Neural crest cell (in vitro differentiated cells): ENCODE results near the gene CLCNKA. TPM values are rescaled to one million over a fixed set of nuclear protein-coding genes. Genes with fewer than 3 reads are reported as not detected.

ENCODE experiments used
- DNase-seq: peaks from one replicate; pipeline ENCODE4 v3.0.0; 2021; ENCODE audit warnings: low read depth, mixed read lengths, low spot score
- H3K27ac Mint-ChIP-seq: one replicate; pipeline ENCODE4 v1.8.0; 2021; ENCODE audit warnings: mild to moderate bottlenecking, mixed read lengths; ENCODE audit not compliant: unreplicated experiment
- H3K27me3 Mint-ChIP-seq: 2 replicates; pipeline ENCODE4 v1.8.0; 2021; ENCODE audit warnings: low read depth, mild to moderate bottlenecking, mixed read lengths
- H3K36me3 Mint-ChIP-seq: 2 replicates; pipeline ENCODE4 v1.8.0; 2021; ENCODE audit warnings: low read depth, mild to moderate bottlenecking, mixed read lengths
- H3K4me1 Mint-ChIP-seq: 2 replicates; pipeline ENCODE4 v1.8.0; 2021; ENCODE audit warnings: mixed read lengths
- H3K4me3 Mint-ChIP-seq: one replicate; pipeline ENCODE4 v1.8.0; 2021; ENCODE audit warnings: mild to moderate bottlenecking, mixed read lengths
- H3K9me3 Mint-ChIP-seq: 2 replicates; pipeline ENCODE4 v1.8.0; 2021; ENCODE audit warnings: mixed read lengths
- CTCF ChIP-seq: fragments of 200-600 bp; sonication (generic); conservative IDR thresholded peaks from 2 replicates; pipeline ENCODE4 v1.5.0; 2021; ENCODE audit warnings: antibody characterized with exemption, mild to moderate bottlenecking
- total RNA-seq: library from RNA; stranded (reverse); gene quantifications from 2 replicates; pipeline ENCODE4 v1.2.1, GENCODE V29; 2021

Gene CLCNKA
- total RNA-seq, 1 donor from 2014 or later, result not detected

DNA sequence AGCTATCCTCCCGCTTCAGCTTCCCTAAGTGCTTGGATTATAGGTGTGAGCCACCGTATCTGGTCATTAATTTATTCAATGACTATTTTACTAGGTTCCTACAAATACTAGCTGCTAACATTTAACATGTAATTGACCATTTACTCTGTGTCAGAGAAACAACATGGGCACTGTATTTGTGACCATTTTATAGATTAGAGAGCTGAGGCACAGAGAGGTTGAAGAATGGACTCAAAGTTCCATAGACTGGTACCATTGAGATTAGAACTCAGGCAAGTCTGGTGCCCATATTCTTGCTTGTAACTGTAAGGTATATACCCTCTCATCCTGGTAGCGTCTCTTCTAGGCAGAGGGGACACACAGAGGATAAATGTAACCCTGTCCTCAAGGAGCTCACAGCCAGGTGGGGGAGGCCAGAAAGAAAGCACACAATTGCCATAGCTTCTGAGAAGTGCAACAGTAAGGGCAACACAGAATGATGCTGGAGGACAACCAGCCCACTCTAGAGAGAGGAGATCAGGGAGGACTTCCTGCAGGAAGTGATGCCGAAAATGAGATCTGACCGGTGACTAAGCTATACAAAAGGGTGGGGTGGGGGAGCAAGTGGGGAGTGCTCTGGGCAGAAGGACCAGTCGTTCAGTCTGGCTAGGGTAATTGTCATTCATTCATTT lies 14.0 kb upstream of the CLCNKA start:
- Mint-ChIP-seq H3K4me1 (peaks cover 4% of the 10 kb centered on the region), H3K27ac (no peak overlapping the region), H3K4me3 (no peak overlapping the region), H3K36me3 (no peaks in the 10 kb centered on the region), H3K27me3 (peaks cover 4% of the 10 kb centered on the region), H3K9me3 (no peaks in the 10 kb centered on the region)
- DNase-seq, result no peak
- no peak for TF ChIP-seq CTCF

DNA sequence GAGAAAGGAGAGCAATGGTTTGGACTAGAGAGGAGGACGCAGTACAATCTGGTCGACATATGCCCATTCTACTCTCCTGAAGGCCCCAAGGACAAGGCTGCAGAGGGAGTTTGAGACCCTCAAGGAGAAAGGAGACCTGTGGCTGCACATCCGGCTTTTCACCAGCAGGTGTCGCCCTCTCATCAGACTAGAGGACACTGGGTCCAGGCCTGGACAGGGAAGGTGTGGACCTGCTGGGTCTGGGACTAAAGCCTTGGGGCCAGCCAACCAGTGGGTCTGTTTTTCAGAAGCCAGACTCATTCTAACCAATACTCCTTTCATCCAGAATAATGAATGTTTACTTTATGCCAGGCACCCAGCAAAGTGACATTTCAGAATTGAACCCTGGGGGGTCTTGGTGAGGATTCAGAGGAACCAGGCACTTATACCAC lies 12.8 kb upstream of the CLCNKA start:
- peak; percentile 99 for TF ChIP-seq CTCF
- Mint-ChIP-seq H3K9me3 (no peaks in the 10 kb centered on the region), H3K4me3 (no peak overlapping the region), H3K4me1 (peaks cover 4% of the 10 kb centered on the region), H3K27me3 (peaks cover 8% of the 10 kb centered on the region), H3K27ac (no peak overlapping the region), H3K36me3 (no peaks in the 10 kb centered on the region)
- peak; percentile 96 for DNase-seq

- H3K9me3 Mint-ChIP-seq, result no peaks in the 10 kb centered on the region
- no peaks in the 10 kb centered on the region for H3K36me3 Mint-ChIP-seq
- H3K27me3 Mint-ChIP-seq, result peaks cover 9% of the 10 kb centered on the region
- H3K27ac Mint-ChIP-seq, result no peak overlapping the region
- H3K4me1 Mint-ChIP-seq, result peaks cover 11% of the 10 kb centered on the region
- H3K4me3 Mint-ChIP-seq, result no peak overlapping the region
- TF ChIP-seq CTCF, result no peak
- DNase-seq, result no peak
Observed at GRCh38 chr1:16009678-16010077, 12.2 kb upstream of the CLCNKA start.

- no peak overlapping the region for H3K27ac Mint-ChIP-seq
Observed at GRCh38 chr1:16010837-16011236, 11.0 kb upstream of the CLCNKA start.

GRCh38 chr1:16011936-16012589 lies 9.8 kb upstream of the CLCNKA start:
- no peak overlapping the region for H3K4me3 Mint-ChIP-seq
- H3K27ac Mint-ChIP-seq, result no peak overlapping the region

More at GRCh38 chr1:16010837-16011236, 11.0 kb upstream of the CLCNKA start:
- no peak for DNase-seq
- TF ChIP-seq CTCF, result no peak
- Mint-ChIP-seq H3K4me3 (no peak overlapping the region), H3K36me3 (no peaks in the 10 kb centered on the region), H3K27me3 (peaks cover 9% of the 10 kb centered on the region), H3K9me3 (no peaks in the 10 kb centered on the region), H3K4me1 (peaks cover 16% of the 10 kb centered on the region)

More at GRCh38 chr1:16011936-16012589, 9.8 kb upstream of the CLCNKA start:
- Mint-ChIP-seq H3K27me3 (peaks cover 9% of the 10 kb centered on the region), H3K36me3 (no peaks in the 10 kb centered on the region), H3K4me1 (peaks cover 16% of the 10 kb centered on the region), H3K9me3 (no peaks in the 10 kb centered on the region)
- TF ChIP-seq CTCF, result no peak
- no peak for DNase-seq
